ENCODE results near the gene PKD1L1.

Gene PKD1L1

DNA sequence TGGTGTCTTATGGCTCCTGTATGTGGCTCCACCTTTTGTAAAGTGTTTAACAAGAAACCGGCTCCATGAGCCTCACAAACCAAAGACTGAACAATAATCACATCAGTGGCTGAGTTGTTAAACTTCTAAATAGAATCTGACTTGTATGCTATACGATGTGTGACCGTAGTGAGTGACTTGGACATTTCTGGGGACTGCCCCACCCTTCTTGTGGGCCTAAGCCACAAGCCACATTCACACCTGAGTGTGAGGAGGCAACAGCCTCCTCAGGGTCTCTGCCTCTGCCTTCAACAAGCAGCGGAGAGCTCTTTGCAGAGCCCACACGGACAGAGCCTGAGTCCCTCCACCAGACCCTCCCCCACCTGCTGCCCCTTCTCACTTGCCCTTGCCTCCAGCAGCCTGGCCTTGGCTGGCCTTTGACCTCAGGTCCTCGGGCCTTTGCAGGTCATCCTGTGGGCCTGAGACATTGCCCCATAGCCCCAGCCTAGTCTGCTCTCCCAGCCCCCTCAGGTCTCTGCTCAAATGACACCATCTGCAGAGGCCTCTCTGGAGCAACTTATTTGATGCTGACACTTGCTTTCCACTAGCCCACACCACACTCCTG is 209.6 kb downstream of the PKD1L1 start:
- TF ChIP-seq, protein P1, sequence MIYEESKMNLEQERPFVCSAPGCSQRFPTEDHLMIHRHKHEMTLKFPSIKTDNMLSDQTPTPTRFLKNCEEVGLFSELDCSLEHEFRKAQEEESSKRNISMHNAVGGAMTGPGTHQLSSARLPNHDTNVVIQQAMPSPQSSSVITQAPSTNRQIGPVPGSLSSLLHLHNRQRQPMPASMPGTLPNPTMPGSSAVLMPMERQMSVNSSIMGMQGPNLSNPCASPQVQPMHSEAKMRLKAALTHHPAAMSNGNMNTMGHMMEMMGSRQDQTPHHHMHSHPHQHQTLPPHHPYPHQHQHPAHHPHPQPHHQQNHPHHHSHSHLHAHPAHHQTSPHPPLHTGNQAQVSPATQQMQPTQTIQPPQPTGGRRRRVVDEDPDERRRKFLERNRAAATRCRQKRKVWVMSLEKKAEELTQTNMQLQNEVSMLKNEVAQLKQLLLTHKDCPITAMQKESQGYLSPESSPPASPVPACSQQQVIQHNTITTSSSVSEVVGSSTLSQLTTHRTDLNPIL (CRISPR knock-in tag; IDR thresholded peaks at IDR 0.05; ENCODE audit: low read depth), result no peak
- TF ChIP-seq BACH2 (CRISPR knock-in tag; IDR thresholded peaks at IDR 0.05; ENCODE audit: borderline replicate concordance), result no peak
- TF ChIP-seq ESRRG (CRISPR knock-in tag; IDR thresholded peaks at IDR 0.05), result no peak
- no peak for TF ChIP-seq SNAI2 (CRISPR knock-in tag; IDR thresholded peaks at IDR 0.05)
- TF ChIP-seq ZFP3 (CRISPR knock-in tag; IDR thresholded peaks at IDR 0.05), result no peak
- TF ChIP-seq ZC3H10 (CRISPR knock-in tag; IDR thresholded peaks at IDR 0.05), result no peak
- TF ChIP-seq ZNF8 (CRISPR knock-in tag; IDR thresholded peaks at IDR 0.05), result no peak
- TF ChIP-seq, protein P2, sequence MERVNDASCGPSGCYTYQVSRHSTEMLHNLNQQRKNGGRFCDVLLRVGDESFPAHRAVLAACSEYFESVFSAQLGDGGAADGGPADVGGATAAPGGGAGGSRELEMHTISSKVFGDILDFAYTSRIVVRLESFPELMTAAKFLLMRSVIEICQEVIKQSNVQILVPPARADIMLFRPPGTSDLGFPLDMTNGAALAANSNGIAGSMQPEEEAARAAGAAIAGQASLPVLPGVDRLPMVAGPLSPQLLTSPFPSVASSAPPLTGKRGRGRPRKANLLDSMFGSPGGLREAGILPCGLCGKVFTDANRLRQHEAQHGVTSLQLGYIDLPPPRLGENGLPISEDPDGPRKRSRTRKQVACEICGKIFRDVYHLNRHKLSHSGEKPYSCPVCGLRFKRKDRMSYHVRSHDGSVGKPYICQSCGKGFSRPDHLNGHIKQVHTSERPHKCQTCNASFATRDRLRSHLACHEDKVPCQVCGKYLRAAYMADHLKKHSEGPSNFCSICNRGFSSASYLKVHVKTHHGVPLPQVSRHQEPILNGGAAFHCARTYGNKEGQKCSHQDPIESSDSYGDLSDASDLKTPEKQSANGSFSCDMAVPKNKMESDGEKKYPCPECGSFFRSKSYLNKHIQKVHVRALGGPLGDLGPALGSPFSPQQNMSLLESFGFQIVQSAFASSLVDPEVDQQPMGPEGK (CRISPR knock-in tag; IDR thresholded peaks at IDR 0.05; ENCODE audit: borderline replicate concordance), result no peak
- no peak for TF ChIP-seq CSDC2 (CRISPR knock-in tag; IDR thresholded peaks at IDR 0.05)
- no peak for TF ChIP-seq ZNF565 (CRISPR knock-in tag; conservative IDR thresholded peaks at IDR 0.05; ENCODE audit: low read depth)
- no peak for TF ChIP-seq ISL1 (CRISPR knock-in tag; IDR thresholded peaks at IDR 0.05)
- TF ChIP-seq TCF4 (CRISPR knock-in tag; IDR thresholded peaks at IDR 0.05; ENCODE audit: borderline replicate concordance), result no peak
- no peak for TF ChIP-seq GLIS3 (CRISPR knock-in tag; IDR thresholded peaks at IDR 0.05)
- TF ChIP-seq, protein P3, sequence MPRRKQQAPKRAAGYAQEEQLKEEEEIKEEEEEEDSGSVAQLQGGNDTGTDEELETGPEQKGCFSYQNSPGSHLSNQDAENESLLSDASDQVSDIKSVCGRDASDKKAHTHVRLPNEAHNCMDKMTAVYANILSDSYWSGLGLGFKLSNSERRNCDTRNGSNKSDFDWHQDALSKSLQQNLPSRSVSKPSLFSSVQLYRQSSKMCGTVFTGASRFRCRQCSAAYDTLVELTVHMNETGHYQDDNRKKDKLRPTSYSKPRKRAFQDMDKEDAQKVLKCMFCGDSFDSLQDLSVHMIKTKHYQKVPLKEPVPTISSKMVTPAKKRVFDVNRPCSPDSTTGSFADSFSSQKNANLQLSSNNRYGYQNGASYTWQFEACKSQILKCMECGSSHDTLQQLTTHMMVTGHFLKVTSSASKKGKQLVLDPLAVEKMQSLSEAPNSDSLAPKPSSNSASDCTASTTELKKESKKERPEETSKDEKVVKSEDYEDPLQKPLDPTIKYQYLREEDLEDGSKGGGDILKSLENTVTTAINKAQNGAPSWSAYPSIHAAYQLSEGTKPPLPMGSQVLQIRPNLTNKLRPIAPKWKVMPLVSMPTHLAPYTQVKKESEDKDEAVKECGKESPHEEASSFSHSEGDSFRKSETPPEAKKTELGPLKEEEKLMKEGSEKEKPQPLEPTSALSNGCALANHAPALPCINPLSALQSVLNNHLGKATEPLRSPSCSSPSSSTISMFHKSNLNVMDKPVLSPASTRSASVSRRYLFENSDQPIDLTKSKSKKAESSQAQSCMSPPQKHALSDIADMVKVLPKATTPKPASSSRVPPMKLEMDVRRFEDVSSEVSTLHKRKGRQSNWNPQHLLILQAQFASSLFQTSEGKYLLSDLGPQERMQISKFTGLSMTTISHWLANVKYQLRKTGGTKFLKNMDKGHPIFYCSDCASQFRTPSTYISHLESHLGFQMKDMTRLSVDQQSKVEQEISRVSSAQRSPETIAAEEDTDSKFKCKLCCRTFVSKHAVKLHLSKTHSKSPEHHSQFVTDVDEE (CRISPR knock-in tag; IDR thresholded peaks at IDR 0.05), result no peak
- ATAC-seq, result no peak

DNA sequence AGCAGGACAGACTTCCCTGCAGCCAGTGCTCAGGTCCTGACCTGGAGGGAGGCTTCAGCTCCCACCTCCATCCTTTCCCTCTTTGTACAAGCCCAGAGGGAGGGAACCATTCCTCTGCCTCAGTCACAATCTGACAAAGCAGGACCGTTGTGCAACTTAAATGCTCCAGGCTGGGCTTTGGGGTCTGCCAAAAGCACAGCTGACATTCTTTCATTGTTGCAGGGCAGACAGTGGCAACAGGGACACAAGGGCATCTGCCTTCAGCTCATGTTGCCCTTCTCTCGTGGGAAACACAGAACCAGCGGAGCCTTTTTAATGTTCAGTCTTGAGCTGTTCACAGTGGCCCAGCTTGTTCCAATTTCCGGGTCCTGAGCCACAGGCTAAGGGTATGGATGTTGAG is 210.7 kb downstream of the PKD1L1 start:
- no peak for TF ChIP-seq RARB (CRISPR knock-in tag; IDR thresholded peaks at IDR 0.05)
- TF ChIP-seq TOX (CRISPR knock-in tag; IDR thresholded peaks at IDR 0.05; ENCODE audit: borderline replicate concordance), result no peak
- no peak for TF ChIP-seq CSDC2 (CRISPR knock-in tag; IDR thresholded peaks at IDR 0.05)
- TF ChIP-seq ESRRG (CRISPR knock-in tag; IDR thresholded peaks at IDR 0.05), result no peak
- TF ChIP-seq TCF4 (CRISPR knock-in tag; IDR thresholded peaks at IDR 0.05; ENCODE audit: borderline replicate concordance), result no peak
- TF ChIP-seq ZNF8 (CRISPR knock-in tag; IDR thresholded peaks at IDR 0.05), result no peak
- ATAC-seq, result no peak

DNA sequence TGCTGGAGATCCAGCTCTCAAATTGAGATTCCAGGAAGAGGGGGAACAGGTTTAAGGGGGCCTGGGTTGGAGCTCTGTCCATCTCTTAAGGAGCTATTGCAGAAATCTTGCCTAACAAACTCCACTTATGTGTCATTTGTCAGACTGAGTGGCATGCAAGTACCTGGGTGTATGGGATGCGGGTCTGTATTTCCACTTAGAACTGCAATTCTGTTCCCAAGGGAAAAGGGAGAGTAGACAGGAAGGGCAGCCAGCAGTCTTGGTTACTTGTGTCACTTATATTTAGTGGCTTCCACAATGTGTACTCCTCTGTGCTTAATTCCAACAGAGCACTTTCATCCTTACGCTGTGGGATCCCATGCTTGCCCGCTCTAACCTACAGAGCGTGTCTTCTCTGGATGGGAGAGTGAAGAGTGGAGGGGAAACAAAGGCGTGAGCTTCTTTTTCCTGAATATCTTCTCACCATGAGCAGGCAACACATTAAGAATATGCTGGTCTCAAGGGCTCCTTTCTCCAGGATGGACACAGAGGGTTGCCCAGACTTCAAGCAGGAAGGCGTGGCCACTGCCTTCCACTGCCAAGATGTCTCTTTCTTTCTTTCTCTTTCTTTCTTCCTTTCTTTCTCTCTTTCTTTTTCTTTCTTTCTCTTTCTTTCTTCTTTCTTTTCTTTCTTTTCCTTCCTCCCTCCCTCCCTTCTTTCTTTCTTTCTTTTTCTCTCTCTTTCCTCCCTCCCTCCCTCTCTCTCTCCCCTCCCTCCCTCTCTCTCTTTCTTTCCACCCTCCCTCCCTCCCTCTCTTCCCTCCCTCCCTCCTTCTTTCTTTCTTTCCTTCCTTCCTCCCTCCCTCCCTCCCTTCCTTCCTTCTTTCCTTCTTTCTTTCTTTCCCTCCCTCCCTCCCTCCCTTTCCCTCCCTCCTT is 212.6 kb downstream of the PKD1L1 start:
- no peak for ATAC-seq
- TF ChIP-seq, protein P3 (CRISPR knock-in tag; IDR thresholded peaks at IDR 0.05), result no peak
- TF ChIP-seq ZNF565 (CRISPR knock-in tag; conservative IDR thresholded peaks at IDR 0.05; ENCODE audit: low read depth), result no peak
- no peak for TF ChIP-seq ESRRG (CRISPR knock-in tag; IDR thresholded peaks at IDR 0.05)
- no peak for TF ChIP-seq ISL1 (CRISPR knock-in tag; IDR thresholded peaks at IDR 0.05)
- TF ChIP-seq, protein P4, sequence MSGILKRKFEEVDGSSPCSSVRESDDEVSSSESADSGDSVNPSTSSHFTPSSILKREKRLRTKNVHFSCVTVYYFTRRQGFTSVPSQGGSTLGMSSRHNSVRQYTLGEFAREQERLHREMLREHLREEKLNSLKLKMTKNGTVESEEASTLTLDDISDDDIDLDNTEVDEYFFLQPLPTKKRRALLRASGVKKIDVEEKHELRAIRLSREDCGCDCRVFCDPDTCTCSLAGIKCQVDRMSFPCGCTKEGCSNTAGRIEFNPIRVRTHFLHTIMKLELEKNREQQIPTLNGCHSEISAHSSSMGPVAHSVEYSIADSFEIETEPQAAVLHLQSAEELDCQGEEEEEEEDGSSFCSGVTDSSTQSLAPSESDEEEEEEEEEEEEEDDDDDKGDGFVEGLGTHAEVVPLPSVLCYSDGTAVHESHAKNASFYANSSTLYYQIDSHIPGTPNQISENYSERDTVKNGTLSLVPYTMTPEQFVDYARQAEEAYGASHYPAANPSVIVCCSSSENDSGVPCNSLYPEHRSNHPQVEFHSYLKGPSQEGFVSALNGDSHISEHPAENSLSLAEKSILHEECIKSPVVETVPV (CRISPR knock-in tag; IDR thresholded peaks at IDR 0.05), result no peak
- no peak for TF ChIP-seq GLIS3 (CRISPR knock-in tag; IDR thresholded peaks at IDR 0.05)
- no peak for TF ChIP-seq BACH2 (CRISPR knock-in tag; IDR thresholded peaks at IDR 0.05; ENCODE audit: borderline replicate concordance)
- TF ChIP-seq, protein P1 (CRISPR knock-in tag; IDR thresholded peaks at IDR 0.05; ENCODE audit: low read depth), result no peak
- TF ChIP-seq CSDC2 (CRISPR knock-in tag; IDR thresholded peaks at IDR 0.05), result no peak
- no peak for TF ChIP-seq ZFP30 (CRISPR knock-in tag; IDR thresholded peaks at IDR 0.05)
- no peak for TF ChIP-seq SNAI2 (CRISPR knock-in tag; IDR thresholded peaks at IDR 0.05)
- no peak for TF ChIP-seq ZNF70 (CRISPR knock-in tag; IDR thresholded peaks at IDR 0.05)
- TF ChIP-seq ZC3H10 (CRISPR knock-in tag; IDR thresholded peaks at IDR 0.05), result no peak
